ENCODE data around the gene KIFC3.

The KIFC3 gene

GRCh38 chr16:57774705-57775285 is 27.5 kb downstream of the KIFC3 start:
- no peak overlapping the region for H3K27ac ChIP-seq

GRCh38 chr16:57773655-57774295 is 28.5 kb downstream of the KIFC3 start:
- TF ChIP-seq ZFX (IDR thresholded peaks at IDR 0.05) (no peak), CTCF (conservative IDR thresholded peaks at IDR 0.05) (no peak)
- no peak overlapping the region for H3K27ac ChIP-seq

More at GRCh38 chr16:57774705-57775285, 27.5 kb downstream of the KIFC3 start:
- TF ChIP-seq ZFX (IDR thresholded peaks at IDR 0.05), result no peak
- no peak for TF ChIP-seq CTCF (conservative IDR thresholded peaks at IDR 0.05)

GRCh38 chr16:57773019-57773418 is 29.3 kb downstream of the KIFC3 start:
- TF ChIP-seq ZFX (IDR thresholded peaks at IDR 0.05), result no peak
- no peak for TF ChIP-seq CTCF (conservative IDR thresholded peaks at IDR 0.05)
- no peak overlapping the region for H3K27ac ChIP-seq

- TF ChIP-seq CTCF (conservative IDR thresholded peaks at IDR 0.05), result no peak
- TF ChIP-seq ZFX (IDR thresholded peaks at IDR 0.05), result no peak
- H3K27ac ChIP-seq, result no peak overlapping the region
Observed at GRCh38 chr16:57771141-57771785, 31.0 kb downstream of the KIFC3 start.

- no peak overlapping the region for H3K27ac ChIP-seq
- no peak for TF ChIP-seq ZFX (IDR thresholded peaks at IDR 0.05)
- TF ChIP-seq CTCF (conservative IDR thresholded peaks at IDR 0.05), result no peak
Observed at GRCh38 chr16:57770361-57770760, 31.9 kb downstream of the KIFC3 start.

- no peak overlapping the region for H3K27ac ChIP-seq
- TF ChIP-seq ZFX (IDR thresholded peaks at IDR 0.05), result no peak
- TF ChIP-seq CTCF (conservative IDR thresholded peaks at IDR 0.05), result no peak
Observed at GRCh38 chr16:57769541-57770145, 32.6 kb downstream of the KIFC3 start.

Measured in C4-2B (cell line).